DOHH2 (cell line): ENCODE measurements around the gene USHBP1.

Experiments used
- H3F3A ChIP-seq: fragments of 200-600 bp; sonication (generic), shearing (Covaris generic); 2 replicates; pipeline ENCODE4 v1.6.0; 2016; ENCODE audit warnings: antibody characterized with exemption, mild to moderate bottlenecking; ENCODE audit not compliant: control insufficient read depth, insufficient read depth
- H3K27ac ChIP-seq: fragments of 200-600 bp; sonication (generic); 2 replicates; pipeline ENCODE4 v1.5.1; 2014; ENCODE audit warnings: low read depth, mild to moderate bottlenecking, low read length, moderate library complexity
- H3K27me3 ChIP-seq: fragments of 200-600 bp; sonication (generic); 2 replicates; pipeline ENCODE4 v1.6.1; 2014; ENCODE audit warnings: mild to moderate bottlenecking, low read length, mixed read lengths; ENCODE audit not compliant: control insufficient read depth
- H3K36me3 ChIP-seq: fragments of 200-600 bp; sonication (generic); 2 replicates; pipeline ENCODE4 v1.6.1; 2014; ENCODE audit warnings: mild to moderate bottlenecking, low read length, moderate library complexity, mixed read lengths; ENCODE audit not compliant: control insufficient read depth
- H3K4me1 ChIP-seq: fragments of 200-600 bp; sonication (generic); 2 replicates; pipeline ENCODE4 v1.6.1; 2014; ENCODE audit warnings: mild to moderate bottlenecking, low read length, mixed read lengths; ENCODE audit not compliant: control insufficient read depth
- H3K4me2 ChIP-seq: fragments of 200-600 bp; sonication (generic); 2 replicates; pipeline ENCODE4 v1.6.0; 2014; ENCODE audit warnings: mild to moderate bottlenecking, low read length, moderate library complexity
- H3K4me3 ChIP-seq: fragments of 200-600 bp; sonication (generic); 2 replicates; pipeline ENCODE4 v1.5.1; 2014; ENCODE audit warnings: mild to moderate bottlenecking, low read length, mixed read lengths
- H3K79me2 ChIP-seq: fragments of 200-600 bp; sonication (generic); 2 replicates; pipeline ENCODE4 v1.6.1; 2014; ENCODE audit warnings: mild to moderate bottlenecking, low read length, mixed read lengths; ENCODE audit not compliant: control insufficient read depth
- H3K9me2 ChIP-seq: fragments of 200-600 bp; sonication (generic); replicated peaks from 2 replicates; pipeline ENCODE4 v1.6.1; 2014; ENCODE audit warnings: mild to moderate bottlenecking, low read length, mixed read lengths; ENCODE audit not compliant: control insufficient read depth
- H3K9me3 ChIP-seq: fragments of 200-600 bp; sonication (generic); 2 replicates; pipeline ENCODE4 v1.6.1; 2014; ENCODE audit warnings: antibody characterized with exemption, low read length, mixed read lengths; ENCODE audit not compliant: control insufficient read depth, insufficient read depth
- H4K20me1 ChIP-seq: fragments of 200-600 bp; sonication (generic); 2 replicates; pipeline ENCODE4 v1.6.0; 2014; ENCODE audit warnings: low read depth, mild to moderate bottlenecking, antibody characterized with exemption, low read length, moderate library complexity; ENCODE audit not compliant: control insufficient read depth, insufficient read depth
- CTCF ChIP-seq: fragments of 200-600 bp; sonication (generic); IDR thresholded peaks from one replicate; pipeline ENCODE4 v1.5.1; 2014; ENCODE audit warnings: antibody characterized with exemption, mild to moderate bottlenecking, low read depth, low read length; ENCODE audit not compliant: poor library complexity, severe bottlenecking
- EZH2phosphoT487 ChIP-seq: fragments of 200-600 bp; sonication (generic); IDR thresholded peaks from 2 replicates; pipeline ENCODE4 v1.6.1; 2017; ENCODE audit warnings: borderline replicate concordance, mild to moderate bottlenecking, antibody characterized with exemption, low read length, moderate library complexity, mixed read lengths

USHBP1 gene

GRCh38 chr19:17246681-17247425, 17.7 kb downstream of the USHBP1 start:
- H3K9me2 ChIP-seq = no peaks in the 10 kb centered on the region
- H4K20me1 ChIP-seq = peaks cover 14% of the 10 kb centered on the region
- peaks cover 39% of the 10 kb centered on the region for H3K4me1 ChIP-seq
- H3K4me2 ChIP-seq = peak overlapping the region; percentile 94
- peak overlapping the region; percentile 76 for H3K4me3 ChIP-seq
- peak overlapping the region; percentile 78 for H3K27ac ChIP-seq
- TF ChIP-seq EZH2phosphoT487 = no peak
- TF ChIP-seq CTCF = no peak
- H3K27me3 ChIP-seq = no peaks in the 10 kb centered on the region
- H3K79me2 ChIP-seq = peaks cover 34% of the 10 kb centered on the region
- peaks cover 10% of the 10 kb centered on the region for H3F3A ChIP-seq
- peaks cover 4% of the 10 kb centered on the region for H3K36me3 ChIP-seq
- no peaks in the 10 kb centered on the region for H3K9me3 ChIP-seq

GRCh38 chr19:17245535-17245984, 19.0 kb downstream of the USHBP1 start, which contains the start of gene NR2F6:
TSS of gene NR2F6 (minus strand) at chr19:17245919. CDS start at chr19:17245220, 699 bp downstream.
- Histone ChIP-seq H3K9me3 (no peaks in the 10 kb centered on the region), H3K27me3 (no peaks in the 10 kb centered on the region), H3K27ac (peak within 1 kb of the TSS; percentile 78), H3K4me3 (peak within 1 kb of the TSS; percentile 88), H4K20me1 (peaks cover 14% of the 10 kb centered on the region), H3K4me2 (peak within 1 kb of the TSS; percentile 94), H3K4me1 (peaks cover 39% of the 10 kb centered on the region), H3K79me2 (peaks cover 46% of the 10 kb centered on the region), H3F3A (peaks cover 10% of the 10 kb centered on the region), H3K9me2 (no peaks in the 10 kb centered on the region), H3K36me3 (peaks cover 13% of the 10 kb centered on the region)
- no peak for TF ChIP-seq CTCF
- no peak for TF ChIP-seq EZH2phosphoT487

- Histone ChIP-seq H3K36me3 (peaks cover 20% of the 10 kb centered on the region), H3K4me2 (peak overlapping the region; percentile 89), H3K27me3 (no peaks in the 10 kb centered on the region), H3K79me2 (peaks cover 52% of the 10 kb centered on the region), H3K9me3 (no peaks in the 10 kb centered on the region), H3K4me3 (peak overlapping the region; percentile 88), H3F3A (peaks cover 10% of the 10 kb centered on the region), H3K4me1 (peaks cover 39% of the 10 kb centered on the region), H3K9me2 (no peaks in the 10 kb centered on the region), H3K27ac (peak overlapping the region; percentile 53), H4K20me1 (peaks cover 14% of the 10 kb centered on the region)
- no peak for TF ChIP-seq CTCF
- TF ChIP-seq EZH2phosphoT487 = no peak
Measured at GRCh38 chr19:17244618-17245534, 19.7 kb downstream of the USHBP1 start.
